ENCODE data around the gene PRRT3.

DNA sequence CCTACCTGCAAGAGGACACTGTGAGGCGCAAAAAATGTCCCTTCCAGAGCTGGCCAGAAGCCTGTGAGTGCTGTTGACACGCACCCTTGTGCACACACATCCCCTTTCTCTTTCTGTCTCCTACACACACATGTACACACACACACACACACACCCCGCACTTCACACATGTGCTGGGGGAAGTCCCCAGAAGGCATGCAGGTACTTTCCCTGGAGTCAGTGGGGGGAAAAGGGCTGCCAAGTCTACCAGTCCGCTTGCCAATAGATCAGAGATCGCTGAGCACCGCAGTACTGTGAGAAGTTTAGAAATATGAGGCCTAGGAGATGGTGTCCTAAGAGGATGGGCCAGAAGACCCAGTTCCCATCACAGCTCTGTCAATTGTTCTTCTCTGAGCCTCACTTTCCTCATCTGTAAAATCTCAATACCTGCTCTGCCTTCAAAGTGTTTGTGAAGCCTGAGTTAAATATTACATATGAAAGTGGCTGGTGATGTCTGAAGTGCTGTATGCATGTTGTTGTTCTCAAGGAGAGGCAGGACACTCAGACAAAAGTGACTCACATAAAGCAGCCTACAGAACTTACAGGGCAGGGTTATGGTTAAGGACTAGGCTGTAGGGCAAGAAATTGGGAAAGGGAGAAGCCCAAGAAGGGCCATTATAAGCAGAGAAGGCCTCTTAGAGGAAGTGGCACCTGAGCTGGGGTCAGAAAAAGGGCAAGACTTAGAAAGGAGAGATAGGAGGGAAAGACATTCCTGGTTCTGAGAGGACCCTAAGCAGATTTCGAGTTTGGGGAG lies 42.8 kb downstream of the PRRT3 start:
- TF ChIP-seq, protein P1, sequence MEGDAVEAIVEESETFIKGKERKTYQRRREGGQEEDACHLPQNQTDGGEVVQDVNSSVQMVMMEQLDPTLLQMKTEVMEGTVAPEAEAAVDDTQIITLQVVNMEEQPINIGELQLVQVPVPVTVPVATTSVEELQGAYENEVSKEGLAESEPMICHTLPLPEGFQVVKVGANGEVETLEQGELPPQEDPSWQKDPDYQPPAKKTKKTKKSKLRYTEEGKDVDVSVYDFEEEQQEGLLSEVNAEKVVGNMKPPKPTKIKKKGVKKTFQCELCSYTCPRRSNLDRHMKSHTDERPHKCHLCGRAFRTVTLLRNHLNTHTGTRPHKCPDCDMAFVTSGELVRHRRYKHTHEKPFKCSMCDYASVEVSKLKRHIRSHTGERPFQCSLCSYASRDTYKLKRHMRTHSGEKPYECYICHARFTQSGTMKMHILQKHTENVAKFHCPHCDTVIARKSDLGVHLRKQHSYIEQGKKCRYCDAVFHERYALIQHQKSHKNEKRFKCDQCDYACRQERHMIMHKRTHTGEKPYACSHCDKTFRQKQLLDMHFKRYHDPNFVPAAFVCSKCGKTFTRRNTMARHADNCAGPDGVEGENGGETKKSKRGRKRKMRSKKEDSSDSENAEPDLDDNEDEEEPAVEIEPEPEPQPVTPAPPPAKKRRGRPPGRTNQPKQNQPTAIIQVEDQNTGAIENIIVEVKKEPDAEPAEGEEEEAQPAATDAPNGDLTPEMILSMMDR (IDR thresholded peaks at IDR 0.05): no peak
- no peak for TF ChIP-seq POLR2AphosphoS5 (IDR thresholded peaks at IDR 0.05)
- TF ChIP-seq POLR2A (IDR thresholded peaks at IDR 0.05): no peak

All from breast epithelium (tissue), 3 donors.